Ovary (tissue), 9 donors: ENCODE measurements around the gene TBX3. TPM values are rescaled to one million over a fixed set of nuclear protein-coding genes. Genes with fewer than 3 reads are reported as not detected.

Experiments
- DNase-seq, 5 donors: peaks; one replicate each; pipeline ENCODE4 v3.0.0-alpha.2; 2019 to 2020
- H3K27ac ChIP-seq, 2 donors: fragments of 200-600 bp; one replicate each; pipeline versions ENCODE4 v1.5.1 to v1.8.0; 2019 to 2022
- H3K27me3 ChIP-seq: fragments of 200-600 bp; one replicate; pipeline ENCODE4 v1.8.0; 2022
- H3K36me3 ChIP-seq: fragments of 200-600 bp; sonication (generic); one replicate; pipeline ENCODE4 v1.5.1; 2019
- H3K4me1 ChIP-seq: one replicate; pipeline ENCODE4 v1.8.1; 2013; ENCODE audit warnings: mild to moderate bottlenecking, moderate library complexity; ENCODE audit not compliant: insufficient read depth
- H3K4me3 ChIP-seq: fragments of 200-600 bp; sonication (generic); one replicate; pipeline ENCODE4 v1.5.1; 2017
- H3K9me3 ChIP-seq, 2 donors: fragments of 200-600 bp in 1 of 2; sonication (generic) in 1 of 2; one replicate each; pipeline versions ENCODE4 v1.5.1 to v1.8.1; 2013 to 2019; ENCODE audit warnings: mild to moderate bottlenecking in 1 of 2, moderate library complexity in 1 of 2
- CTCF ChIP-seq, 3 donors: fragments of 450-650 bp in 2 of 3; fragments of 200-600 bp in 1 of 3; IDR thresholded peaks; one replicate each; pipeline versions ENCODE4 v1.5.1 to v1.8.0; 2016 to 2022; ENCODE audit warnings: antibody characterized with exemption in 3 of 3, mild to moderate bottlenecking in 1 of 3
- EP300 ChIP-seq: sonication (generic); formaldehyde crosslinking; IDR thresholded peaks from one replicate; pipeline ENCODE4 v1.6.1; 2017; ENCODE audit warnings: antibody characterized with exemption
- POLR2A ChIP-seq: fragments of 450-650 bp; IDR thresholded peaks from one replicate; pipeline ENCODE4 v1.6.1; 2017; ENCODE audit warnings: antibody characterized with exemption, mild to moderate bottlenecking, moderate library complexity
- WGBS, 3 donors: extraction: QIAGEN DNeasy Blood & Tissue Kit in 1 of 3; methylation state at CpG; one replicate each; pipeline versions ENCODE4 v1.1.5 to v1.1.7; 2013 to 2017; 5-methylcytosine and 5-hydroxymethylcytosine counted together
- intact Hi-C, 4 donors: fragments of 100-400 bp; cut with DNase I; formaldehyde crosslinking; loops; one replicate each; pipeline versions ENCODE4 v1.11.0 to v1.15.1; 2022 to 2023
- polyA plus RNA-seq, 2 donors: library from polyadenylated mRNA; stranded (reverse); fragments of 200-250 nt in 1 of 2; fragments of 350-450 nt in 1 of 2; fragmentation: Illumina TruSeq in 1 of 2; extraction: RNeasy Lipid Tissue Mini Kit (QIAGEN cat#74804) in 1 of 2; gene quantifications; one replicate each; pipeline ENCODE4 v1.2.3, GENCODE V29; 2013 to 2014
- total RNA-seq, 7 donors: library from RNA; depleted of rRNA in 2 of 7; stranded (reverse); fragments of >200 nt in 2 of 7; fragmentation: NEBNext Ultra II Directional in 3 of 7; extraction: Animal tissue kit (Norgen Biotek cat#: 25700) in 3 of 7; gene quantifications; one replicate each; pipeline versions ENCODE4 v1.1.0 to v1.2.4, GENCODE V29; 2016 to 2023
- donor health status: DM: no; HTN: no; CAD: no; lungs with moderate emphysema.
- donor health status: DM: no; HTN: no; CAD: no.
- donor health status: Bipolar disorder and iron deficiency.
- donor health status: DM: yes; HTN: yes; CAD: no.
- donor health status: DM: no; HTN: no; CAD: no.
- donor health status: DM: yes; HTN: yes; CAD: no.

The TBX3 gene
- total and polyA plus RNA-seq, 9 donors = 25.4 to 106 (median 61.2) TPM

- no peak for TF ChIP-seq CTCF (IDR thresholded peaks at IDR 0.05)
- no peak for TF ChIP-seq EP300
- TF ChIP-seq POLR2A = no peak
- no peaks in the 10 kb centered on the region for H3K4me1 ChIP-seq
- intact Hi-C loops = loop anchor here in 1 of 4 donors (10.0 kb wide), 1 partner anchor 113 kb away; no protein-coding TSS in a partner anchor
- H3K36me3 ChIP-seq = no peaks in the 10 kb centered on the region
- H3K4me3 ChIP-seq = peak overlapping the region; percentile 39
- no peaks in the 10 kb centered on the region for H3K27me3 ChIP-seq
- 83 to 94% (median 93%) methylated on average over 18 of the region's 18 CpGs for WGBS, 3 donors
- H3K27ac ChIP-seq = no peak overlapping the region
- no peaks in the 10 kb centered on the region for H3K9me3 ChIP-seq
- no peak for DNase-seq
Observed at GRCh38 chr12:114691763-114692185, 7.8 kb upstream of the TBX3 start.

- WGBS, 3 donors = 91 to 96% (median 94%) methylated on average over 6 of the region's 6 CpGs
- no peak for DNase-seq
- Histone ChIP-seq H3K27me3 (no peaks in the 10 kb centered on the region), H3K36me3 (no peaks in the 10 kb centered on the region), H3K9me3 (no peaks in the 10 kb centered on the region), H3K4me3 (no peak overlapping the region), H3K4me1 (no peaks in the 10 kb centered on the region), H3K27ac (no peak overlapping the region)
- TF ChIP-seq POLR2A (no peak), CTCF (IDR thresholded peaks at IDR 0.05) (no peak), EP300 (no peak)
- intact Hi-C loops = loop anchor here in 1 of 4 donors (10.0 kb wide), 1 partner anchor 114 kb away; no protein-coding TSS in a partner anchor
Observed at GRCh38 chr12:114691196-114691595, 7.2 kb upstream of the TBX3 start.

GRCh38 chr12:114690267-114691135 lies 6.5 kb upstream of the TBX3 start:
- Histone ChIP-seq H3K36me3 (no peaks in the 10 kb centered on the region), H3K9me3 (no peaks in the 10 kb centered on the region), H3K27ac (no peak overlapping the region), H3K4me3 (no peak overlapping the region), H3K4me1 (no peaks in the 10 kb centered on the region), H3K27me3 (no peaks in the 10 kb centered on the region)
- 86 to 92% (median 90%) methylated on average over 8 of the region's 8 CpGs for WGBS, 3 donors
- intact Hi-C loops = loop anchor here in 1 of 4 donors (10.0 kb wide), 1 partner anchor 114 kb away; no protein-coding TSS in a partner anchor
- DNase-seq = no peak
- TF ChIP-seq CTCF (IDR thresholded peaks at IDR 0.05) (no peak), POLR2A (no peak), EP300 (no peak)

- H3K9me3 ChIP-seq = no peaks in the 10 kb centered on the region
- no peak for TF ChIP-seq POLR2A
- no peak for TF ChIP-seq CTCF (IDR thresholded peaks at IDR 0.05)
- TF ChIP-seq EP300 = no peak
- H3K36me3 ChIP-seq = no peaks in the 10 kb centered on the region
- H3K27me3 ChIP-seq = no peaks in the 10 kb centered on the region
- H3K27ac ChIP-seq = no peak overlapping the region
- intact Hi-C loops = no loop called here
- 88 to 94% (median 91%) methylated on average over 5 of the region's 5 CpGs for WGBS, 3 donors
- no peaks in the 10 kb centered on the region for H3K4me1 ChIP-seq
- no peak for DNase-seq
- no peak overlapping the region for H3K4me3 ChIP-seq
Observed at GRCh38 chr12:114689075-114689994, 5.4 kb upstream of the TBX3 start.
